HL-60 (cell line): ENCODE results near the gene ASB10.

Experiments used
- DNase-seq, 2 experiments: peaks; one replicate each; pipeline ENCODE4 v3.0.0-alpha.2; 2010 to 2020; ENCODE audit warnings: low read depth in 1 of 2, low spot score in 1 of 2
- H3K27ac ChIP-seq: fragments of 250-450 bp; sonication (Bioruptor Pico); replicated peaks from 2 replicates; pipeline ENCODE4 v1.5.1; 2020; ENCODE audit warnings: mild to moderate bottlenecking, moderate library complexity
- H3K27me3 ChIP-seq: fragments of 250-450 bp; sonication (Bioruptor Pico); 2 replicates; pipeline ENCODE4 v1.5.1; 2021; ENCODE audit warnings: mild to moderate bottlenecking, moderate library complexity; ENCODE audit not compliant: insufficient read depth, poor library complexity, severe bottlenecking
- H3K4me3 ChIP-seq: replicated peaks from 2 replicates; pipeline ENCODE4 v1.5.1; 2011; ENCODE audit warnings: mild to moderate bottlenecking, control low read depth, low read length; ENCODE audit not compliant: insufficient read depth
- CTCF ChIP-seq: IDR thresholded peaks from one replicate; pipeline ENCODE4 v1.5.1; 2011; ENCODE audit warnings: low read length, control low read depth, inconsistent platforms; ENCODE audit not compliant: insufficient read depth
- GABPA ChIP-seq: IDR thresholded peaks from 2 replicates; pipeline ENCODE4 v1.6.1; 2012; ENCODE audit warnings: low read depth
- POLR2AphosphoS5 ChIP-seq: IDR thresholded peaks from 2 replicates; pipeline ENCODE4 v1.6.1; 2012; ENCODE audit warnings: low read depth
- REST ChIP-seq: IDR thresholded peaks from 2 replicates; pipeline ENCODE4 v1.6.1; 2012; ENCODE audit warnings: low read depth; ENCODE audit not compliant: insufficient replicate concordance
- SPI1 ChIP-seq: IDR thresholded peaks from 2 replicates; pipeline ENCODE4 v1.6.1; 2012; ENCODE audit warnings: low read depth, mild to moderate bottlenecking, borderline replicate concordance

ASB10 gene

GRCh38 chr7:151135866-151136843 lies 50.9 kb downstream of the ASB10 start:
- no peak for DNase-seq
- TF ChIP-seq SPI1: no peak
- TF ChIP-seq POLR2AphosphoS5: no peak
- TF ChIP-seq REST: no peak
- TF ChIP-seq CTCF: no peak
- no peaks in the 10 kb centered on the region for H3K27me3 ChIP-seq
- no peak overlapping the region for H3K4me3 ChIP-seq
- H3K27ac ChIP-seq: no peak overlapping the region

GRCh38 chr7:151135525-151135845 lies 51.6 kb downstream of the ASB10 start:
- Histone ChIP-seq H3K4me3 (no peak overlapping the region), H3K27me3 (no peaks in the 10 kb centered on the region), H3K27ac (no peak overlapping the region)
- no peak for TF ChIP-seq CTCF
- no peak for TF ChIP-seq REST
- TF ChIP-seq GABPA: no peak
- TF ChIP-seq POLR2AphosphoS5: no peak
- TF ChIP-seq SPI1: no peak
- DNase-seq: no peak

GRCh38 chr7:151134743-151135524 lies 52.1 kb downstream of the ASB10 start:
- H3K27me3 ChIP-seq: no peaks in the 10 kb centered on the region
- TF ChIP-seq GABPA (no peak), POLR2AphosphoS5 (no peak), REST (no peak), SPI1 (no peak), CTCF (no peak)
- H3K4me3 ChIP-seq: no peak overlapping the region
- no peak overlapping the region for H3K27ac ChIP-seq
- no peak for DNase-seq
